ENCODE results near the gene DHRS12.

DHRS12 gene

GRCh38 chr13:51784097-51784496, 19.9 kb downstream of the DHRS12 start:
- no peak for DNase-seq (ENCODE audit: low read depth in 1 of 2, low spot score in 1 of 2)

GRCh38 chr13:51783428-51784094, 20.4 kb downstream of the DHRS12 start:
- no peak for DNase-seq (ENCODE audit: low read depth in 1 of 2, low spot score in 1 of 2)

- DNase-seq (ENCODE audit: low read depth in 1 of 2, low spot score in 1 of 2) = no peak
Measured at GRCh38 chr13:51782026-51782710, 21.8 kb downstream of the DHRS12 start.

- DNase-seq (ENCODE audit: low read depth in 1 of 2, low spot score in 1 of 2) = no peak
Measured at GRCh38 chr13:51781246-51782022, 22.5 kb downstream of the DHRS12 start.

- DNase-seq (ENCODE audit: low read depth in 1 of 2, low spot score in 1 of 2) = no peak
Measured at GRCh38 chr13:51780099-51780498, 23.9 kb downstream of the DHRS12 start.

DNA sequence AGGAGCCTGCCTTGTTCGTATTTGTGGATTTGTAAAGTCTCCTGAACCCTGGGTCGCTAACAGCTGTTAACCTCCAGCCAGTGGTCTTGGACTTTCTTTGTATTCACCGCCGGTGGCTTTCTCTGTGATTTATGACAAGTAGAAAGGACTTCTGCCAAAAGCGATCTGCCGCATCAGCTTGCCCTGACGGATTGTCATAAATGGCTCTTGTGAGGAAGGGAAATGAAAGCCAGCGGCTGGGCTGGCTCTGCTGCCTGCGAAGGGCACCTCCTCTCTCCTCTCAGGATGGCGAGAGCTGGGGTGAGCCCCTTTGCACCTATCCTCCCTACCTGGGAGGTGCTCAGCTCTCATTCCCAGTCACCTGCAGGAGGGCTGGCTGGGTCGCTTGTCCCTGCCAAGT, 25.6 kb downstream of the DHRS12 start:
- no peak for DNase-seq (ENCODE audit: low read depth in 1 of 2, low spot score in 1 of 2)

- DNase-seq (ENCODE audit: low read depth in 1 of 2, low spot score in 1 of 2) = no peak
Measured at GRCh38 chr13:51777921-51778320, 26.0 kb downstream of the DHRS12 start.

- DNase-seq (ENCODE audit: low read depth in 1 of 2, low spot score in 1 of 2) = no peak
Measured at GRCh38 chr13:51776179-51776578, 27.8 kb downstream of the DHRS12 start.

- DNase-seq (ENCODE audit: low read depth in 1 of 2, low spot score in 1 of 2) = no peak
Measured at GRCh38 chr13:51773515-51773914, 30.4 kb downstream of the DHRS12 start.

DNA sequence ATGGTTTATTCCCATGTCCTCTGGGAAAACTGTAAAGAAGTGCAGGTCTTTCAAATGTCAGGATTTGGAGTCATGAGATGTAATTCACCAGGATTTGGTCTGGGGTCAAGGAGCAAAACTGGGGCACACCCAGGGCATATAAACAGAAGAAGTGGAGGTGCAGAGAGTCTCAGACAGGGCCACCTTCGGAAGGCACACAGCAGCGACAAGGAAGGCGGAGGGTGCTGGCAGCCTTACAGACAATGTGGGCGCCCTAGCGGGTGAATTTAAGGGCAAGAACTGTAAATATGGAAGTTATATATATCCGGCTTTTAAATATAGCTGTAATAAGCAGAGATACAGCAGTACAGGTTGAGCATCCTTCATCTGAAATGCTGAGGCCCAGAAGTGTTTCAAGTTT, 31.2 kb downstream of the DHRS12 start:
- no peak for DNase-seq (ENCODE audit: low read depth in 1 of 2, low spot score in 1 of 2)

GRCh38 chr13:51772105-51772455, 31.9 kb downstream of the DHRS12 start:
- no peak for DNase-seq (ENCODE audit: low read depth in 1 of 2, low spot score in 1 of 2)

- no peak for DNase-seq (ENCODE audit: low read depth in 1 of 2, low spot score in 1 of 2)
Measured at GRCh38 chr13:51771418-51772104, 32.4 kb downstream of the DHRS12 start.

DNA sequence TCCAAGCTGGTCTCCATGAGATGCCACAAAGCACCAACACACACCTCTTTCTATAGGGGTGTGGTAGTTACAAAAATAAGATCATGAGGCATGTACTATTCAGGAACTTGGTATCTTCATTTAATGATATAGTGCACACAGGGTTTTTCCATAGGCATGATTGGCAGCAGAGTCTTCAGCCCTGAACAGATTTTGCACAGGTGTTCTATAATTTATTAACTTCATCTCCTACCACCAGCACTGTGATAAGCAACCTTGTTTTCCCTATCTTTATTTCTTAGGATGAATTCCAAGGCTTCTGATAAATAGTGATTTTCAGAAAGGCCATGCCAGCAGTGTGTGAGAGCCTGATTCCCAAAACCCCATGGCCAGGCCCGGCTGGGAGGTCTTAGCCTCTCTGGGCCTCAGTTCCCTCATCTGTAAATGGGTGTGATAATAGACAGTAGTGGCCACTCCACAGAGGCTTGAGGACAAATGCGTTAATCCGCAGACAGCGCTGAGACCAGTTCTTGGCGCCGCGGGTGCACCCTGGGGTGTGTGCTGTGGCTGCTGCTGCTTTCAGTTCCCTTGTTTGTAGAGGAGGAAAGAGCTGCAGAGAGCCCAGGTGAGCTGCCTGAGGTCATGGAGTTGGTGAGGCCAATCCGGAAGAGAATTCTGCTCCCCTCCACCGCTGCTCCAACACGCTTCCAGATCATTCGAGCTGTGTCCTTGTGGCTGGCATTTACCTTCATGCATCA, 33.1 kb downstream of the DHRS12 start:
- no peak for DNase-seq (ENCODE audit: low read depth in 1 of 2, low spot score in 1 of 2)

DNA sequence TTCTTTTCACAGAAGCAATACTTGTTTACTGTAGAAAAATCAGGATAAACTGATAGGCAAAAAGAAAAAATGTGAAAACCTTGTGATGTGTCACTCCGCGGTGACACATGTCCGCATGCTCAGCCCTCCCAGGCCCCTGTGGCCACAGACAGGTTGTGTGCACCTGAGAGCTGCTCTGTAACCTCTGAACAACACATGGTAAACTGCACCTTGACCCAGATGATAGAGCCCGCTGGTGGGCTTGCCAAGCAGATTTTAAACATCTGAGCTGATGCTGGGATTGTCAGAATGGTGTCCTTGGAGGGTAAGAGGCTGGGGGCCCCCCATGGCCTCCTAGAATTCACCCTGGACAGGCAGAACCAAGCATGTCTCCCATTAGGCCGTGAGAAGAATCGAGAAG, 33.8 kb downstream of the DHRS12 start:
- no peak for DNase-seq (ENCODE audit: low read depth in 1 of 2, low spot score in 1 of 2)

GRCh38 chr13:51769455-51770127, 34.4 kb downstream of the DHRS12 start:
- DNase-seq (ENCODE audit: low read depth in 1 of 2, low spot score in 1 of 2) = no peak

DNA sequence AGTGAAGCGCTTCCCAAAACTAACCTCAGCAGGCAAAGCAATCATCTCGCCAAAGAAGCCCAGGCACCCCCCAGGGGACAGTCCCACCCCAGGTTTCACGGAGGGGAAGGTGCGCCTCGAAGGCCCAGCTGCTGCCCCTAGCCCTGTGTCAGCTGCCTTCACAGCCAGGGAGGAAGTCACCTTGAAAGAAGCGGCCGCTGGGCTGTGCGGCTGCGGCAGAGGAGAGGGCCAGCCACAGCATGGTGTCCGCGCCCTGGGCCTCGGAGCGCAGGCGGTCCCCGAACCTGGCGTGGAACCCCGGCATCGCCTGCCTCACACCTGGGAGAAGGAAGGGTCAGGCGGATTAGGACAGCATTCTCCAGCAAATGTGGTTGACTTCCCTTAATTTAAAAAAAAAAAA, 35.0 kb downstream of the DHRS12 start:
- no peak for DNase-seq (ENCODE audit: low read depth in 1 of 2, low spot score in 1 of 2)

DNA sequence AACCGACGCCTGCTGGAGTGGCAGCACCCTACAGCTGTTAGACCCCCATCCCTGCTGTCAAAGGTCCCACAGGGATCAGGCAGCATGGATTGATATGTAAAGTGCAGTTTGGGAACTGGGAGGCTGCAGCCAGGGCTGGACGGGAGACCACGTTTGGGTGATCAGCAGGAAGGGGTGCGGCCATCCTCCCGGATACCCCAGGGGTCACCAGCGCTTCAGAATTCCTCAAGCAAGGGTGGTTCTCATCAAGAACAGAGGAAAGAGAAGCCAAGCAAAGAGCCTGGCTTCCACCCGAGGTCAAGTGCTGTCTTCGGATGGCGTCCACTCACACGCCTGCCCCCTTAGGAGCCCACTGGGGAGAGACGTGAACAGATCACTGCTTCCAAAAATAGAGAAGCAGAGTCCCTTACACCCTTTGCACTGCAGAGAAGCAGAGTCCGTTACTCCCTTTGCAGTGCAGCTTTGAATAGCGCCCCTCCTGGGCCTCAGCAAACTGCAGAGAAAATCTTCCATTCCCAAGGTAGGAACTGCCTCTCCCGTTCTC, 35.5 kb downstream of the DHRS12 start:
- DNase-seq (ENCODE audit: low read depth in 1 of 2, low spot score in 1 of 2) = no peak

GRCh38 chr13:51767100-51767499, 36.9 kb downstream of the DHRS12 start:
- no peak for DNase-seq (ENCODE audit: low read depth in 1 of 2, low spot score in 1 of 2)

- no peak for DNase-seq (ENCODE audit: low read depth in 1 of 2, low spot score in 1 of 2)
Measured at GRCh38 chr13:51765142-51765515, 38.8 kb downstream of the DHRS12 start.
